ENCODE measurements around the gene CUL5. TPM values are rescaled to one million over a fixed set of nuclear protein-coding genes. Genes with fewer than 3 reads are reported as not detected.

The CUL5 gene
- total RNA-seq, 1 experiment from 2014 or later = 37.7 TPM

DNA sequence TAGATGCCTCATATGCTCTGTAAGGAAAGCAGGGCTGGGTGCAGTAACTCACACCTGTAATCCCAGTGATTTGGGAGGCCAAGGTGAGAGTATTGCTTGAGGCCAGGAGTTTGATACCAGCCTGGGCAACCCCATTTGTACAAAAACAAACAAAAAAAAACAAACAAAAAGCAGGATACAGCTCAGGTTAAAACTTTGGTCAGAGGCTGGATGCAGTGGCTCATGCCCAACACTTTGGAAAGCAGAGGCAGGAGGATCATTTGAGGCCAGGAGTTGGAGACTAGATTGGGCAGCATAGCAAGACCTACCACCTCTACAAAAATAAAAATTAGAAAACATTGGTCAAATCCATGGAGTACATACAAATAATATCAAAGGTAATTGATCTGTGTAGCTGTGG is 7.9 kb downstream of the CUL5 start:
- Histone ChIP-seq H3K23ac (ENCODE audit: insufficient read length, low read depth, low read length) (no peak overlapping the region), H3K79me1 (ENCODE audit: insufficient read depth, low read depth, low read length, poor library complexity, severe bottlenecking) (peaks cover 5% of the 10 kb centered on the region), H4K20me1 (ENCODE audit: control insufficient read depth, insufficient read depth, insufficient read length) (no peaks in the 10 kb centered on the region), H2BK5ac (ENCODE audit: insufficient read length, low read length) (no peak overlapping the region), H4K8ac (replicated peaks; ENCODE audit: insufficient read length, low read depth, low read length) (no peak overlapping the region), H3K4ac (ENCODE audit: low read depth, low read length) (no peak overlapping the region), H3K27me3 (ENCODE audit: insufficient read depth, low read length) (no peaks in the 10 kb centered on the region), H2BK15ac (ENCODE audit: low read depth, low read length) (no peak overlapping the region), H3K9me3 (ENCODE audit: control insufficient read depth, low read depth, low read length) (no peaks in the 10 kb centered on the region), H3K4me2 (ENCODE audit: insufficient read depth, insufficient read length, low read length) (no peak overlapping the region), H3K56ac (ENCODE audit: insufficient read length, low read depth, low read length) (no peak overlapping the region), H3K4me1 (ENCODE audit: insufficient read depth, low read length) (peaks cover 2% of the 10 kb centered on the region; the same call in 1 of the 2 replicates), H2BK120ac (ENCODE audit: low read depth, low read length, poor library complexity, severe bottlenecking) (no peak overlapping the region), H4K91ac (ENCODE audit: insufficient read length, low read depth, low read length) (no peak overlapping the region), H3K79me2 (ENCODE audit: insufficient read depth, low read length) (peaks cover 25% of the 10 kb centered on the region; the same call in 1 of the 2 replicates), H2BK20ac (ENCODE audit: low read depth, low read length, poor library complexity, severe bottlenecking) (no peak overlapping the region), H2BK12ac (ENCODE audit: insufficient read length, low read depth, low read length) (no peak overlapping the region), H3T11ph (ENCODE audit: low read length) (no peak overlapping the region), H2AFZ (ENCODE audit: low read length) (no peak overlapping the region), H2AK5ac (ENCODE audit: insufficient read length, low read length) (no peak overlapping the region), H3K23me2 (ENCODE audit: insufficient read length, low read depth, low read length, poor library complexity, severe bottlenecking) (no peaks in the 10 kb centered on the region), H3K14ac (ENCODE audit: insufficient read depth, low read length) (no peak overlapping the region), H3K27ac (ENCODE audit: insufficient read length, low read depth, low read length) (no peak overlapping the region), H3K18ac (ENCODE audit: insufficient read length, low read depth, low read length) (no peak overlapping the region), H3K9ac (ENCODE audit: extremely low read depth, insufficient read length, low read length) (no peak overlapping the region), H4K5ac (ENCODE audit: insufficient read length, low read depth, low read length) (no peak overlapping the region)
- TF ChIP-seq, protein P1, sequence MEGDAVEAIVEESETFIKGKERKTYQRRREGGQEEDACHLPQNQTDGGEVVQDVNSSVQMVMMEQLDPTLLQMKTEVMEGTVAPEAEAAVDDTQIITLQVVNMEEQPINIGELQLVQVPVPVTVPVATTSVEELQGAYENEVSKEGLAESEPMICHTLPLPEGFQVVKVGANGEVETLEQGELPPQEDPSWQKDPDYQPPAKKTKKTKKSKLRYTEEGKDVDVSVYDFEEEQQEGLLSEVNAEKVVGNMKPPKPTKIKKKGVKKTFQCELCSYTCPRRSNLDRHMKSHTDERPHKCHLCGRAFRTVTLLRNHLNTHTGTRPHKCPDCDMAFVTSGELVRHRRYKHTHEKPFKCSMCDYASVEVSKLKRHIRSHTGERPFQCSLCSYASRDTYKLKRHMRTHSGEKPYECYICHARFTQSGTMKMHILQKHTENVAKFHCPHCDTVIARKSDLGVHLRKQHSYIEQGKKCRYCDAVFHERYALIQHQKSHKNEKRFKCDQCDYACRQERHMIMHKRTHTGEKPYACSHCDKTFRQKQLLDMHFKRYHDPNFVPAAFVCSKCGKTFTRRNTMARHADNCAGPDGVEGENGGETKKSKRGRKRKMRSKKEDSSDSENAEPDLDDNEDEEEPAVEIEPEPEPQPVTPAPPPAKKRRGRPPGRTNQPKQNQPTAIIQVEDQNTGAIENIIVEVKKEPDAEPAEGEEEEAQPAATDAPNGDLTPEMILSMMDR (conservative IDR thresholded peaks at IDR 0.05) = no peak
- Mint-ChIP-seq H3K27me3 (ENCODE audit: low read depth) (no peaks in the 10 kb centered on the region), H3K4me3 (no peak overlapping the region), H3K27ac (no peak overlapping the region; a peak in 2 of 7 replicates), H3K36me3 (ENCODE audit: insufficient read depth in 1 of 3, low read depth in 3 of 3) (peaks cover 0 to 4% (median 0%) of the 10 kb centered on the region in 3 experiments; a peak in 2 of 7 replicates), H3K9me3 (no peaks in the 10 kb centered on the region; a peak in 1 of 5 replicates), H3K4me1 (peaks cover 9 to 19% of the 10 kb centered on the region in 2 experiments)
- no peak for DNase-seq
